Measurements from ENCODE around the gene MPI.
"Not testable (repeated sequence)": the region's sequence is repeated elsewhere in the genome, so short reads cannot be mapped to it uniquely, and the experiment has no call there.

Gene MPI

DNA sequence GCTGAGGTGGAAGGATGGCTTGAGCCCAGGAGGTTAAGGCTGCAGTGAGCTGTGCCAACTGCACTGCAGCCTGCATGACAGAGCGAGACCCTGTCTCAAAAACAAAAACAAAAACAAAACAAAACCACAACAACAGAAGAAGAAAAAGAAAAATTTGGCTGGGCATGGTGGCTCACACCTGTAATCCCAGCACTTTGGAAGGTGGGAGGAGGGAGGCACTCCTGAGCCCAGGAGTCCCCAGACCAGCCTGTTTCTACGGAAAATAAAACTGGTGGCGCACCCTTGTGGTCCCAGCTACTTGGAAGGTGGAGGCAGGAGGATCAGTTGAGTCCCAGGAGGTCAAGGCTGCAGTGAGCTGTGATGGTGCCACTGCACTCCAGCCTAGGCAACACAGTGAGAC lies 45.4 kb downstream of the MPI start:
- H3K4me1 ChIP-seq (ENCODE audit: control insufficient read depth, insufficient read depth, low read length, poor library complexity, severe bottlenecking); H3K4me3 ChIP-seq (ENCODE audit: extremely low read depth, insufficient read depth, low read length, poor library complexity, severe bottlenecking); H3K9me3 ChIP-seq (ENCODE audit: control insufficient read depth, low read length); H3K27ac ChIP-seq (ENCODE audit: low read depth, low read length, severe bottlenecking): not testable (repeated sequence)
- no CpG with 5 or more reads among the region's 3 CpGs for WGBS, 2 experiments (ENCODE audit: insufficient coverage in 2 of 2)
- H3K36me3 ChIP-seq (ENCODE audit: control insufficient read depth, insufficient read depth, low read length), result peaks cover 37% of the 10 kb centered on the region

DNA sequence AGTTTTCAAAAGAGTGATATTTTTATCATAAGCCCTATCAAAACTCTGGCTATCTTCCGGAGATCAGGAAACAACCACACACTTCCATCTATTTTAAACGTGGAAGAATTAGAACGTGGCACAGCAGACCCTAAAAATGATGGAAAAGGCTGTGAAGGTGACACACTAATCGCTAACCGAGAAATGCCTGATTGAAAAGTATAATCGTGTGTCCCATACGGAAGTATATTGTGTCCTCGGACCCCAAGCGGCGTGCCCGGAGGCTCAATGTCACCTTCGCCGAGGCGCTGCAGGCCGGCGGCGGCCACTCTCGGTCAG lies 47.4 kb downstream of the MPI start:
- Histone ChIP-seq H3K4me3 (ENCODE audit: extremely low read depth, insufficient read depth, low read length, poor library complexity, severe bottlenecking) (peak overlapping the region; percentile 92), H3K9me3 (ENCODE audit: control insufficient read depth, low read length) (no peaks in the 10 kb centered on the region), H3K36me3 (ENCODE audit: control insufficient read depth, insufficient read depth, low read length) (peaks cover 18% of the 10 kb centered on the region), H3K4me1 (ENCODE audit: control insufficient read depth, insufficient read depth, low read length, poor library complexity, severe bottlenecking) (no peaks in the 10 kb centered on the region), H3K27ac (ENCODE audit: low read depth, low read length, severe bottlenecking) (peak overlapping the region; percentile 91)
- 0 to 1% methylated on average over 15 to 17 of the region's 18 CpGs for WGBS, 2 experiments (ENCODE audit: insufficient coverage in 2 of 2)

DNA sequence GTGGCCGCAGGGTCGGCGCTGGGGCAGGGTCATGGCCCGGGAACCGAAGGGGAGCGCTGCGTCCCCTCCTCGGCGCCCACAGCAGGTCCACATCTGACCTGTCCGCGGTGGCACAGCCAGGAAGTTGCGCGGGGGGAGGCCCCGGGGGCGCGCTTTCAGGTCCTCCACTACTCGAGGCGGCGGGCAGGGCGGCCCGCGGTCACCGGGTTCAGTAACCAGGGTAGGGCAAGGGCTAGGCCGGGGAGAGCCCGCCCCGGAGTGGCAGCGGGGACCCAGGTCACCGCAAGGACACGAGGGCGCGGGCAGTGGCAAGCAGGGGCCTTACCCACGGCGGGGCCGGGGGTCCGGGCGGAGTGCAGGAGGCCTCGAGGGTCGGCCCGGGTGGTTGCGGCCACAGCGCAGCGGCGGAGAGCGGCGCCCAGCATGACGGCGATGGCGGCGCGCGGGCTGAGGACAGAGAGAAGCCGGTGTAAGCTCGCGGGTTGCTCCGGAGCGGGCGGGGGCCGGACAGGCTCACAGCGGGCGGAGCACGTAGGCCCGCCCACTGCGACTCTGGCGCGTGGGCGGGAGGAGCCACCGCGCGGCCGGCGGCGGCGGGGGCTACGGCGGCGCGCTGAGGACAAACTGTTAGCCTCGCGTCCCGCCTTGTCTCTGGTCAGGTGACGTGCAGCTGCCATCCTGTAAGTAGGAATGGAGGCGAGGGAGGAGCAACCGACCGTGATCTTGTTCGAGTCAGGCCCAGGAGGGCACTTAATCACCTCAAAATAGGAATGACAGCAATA lies 47.9 kb downstream of the MPI start, which contains the start of gene COX5A:
Gene COX5A (minus strand): TSS at position 484 of the 782 bp plus-strand sequence. CDS start 59 bp downstream, at position 425.
- no peaks in the 10 kb centered on the region for H3K9me3 ChIP-seq (ENCODE audit: control insufficient read depth, low read length)
- H3K36me3 ChIP-seq (ENCODE audit: control insufficient read depth, insufficient read depth, low read length), result peaks cover 17% of the 10 kb centered on the region
- H3K4me1 ChIP-seq (ENCODE audit: control insufficient read depth, insufficient read depth, low read length, poor library complexity, severe bottlenecking), result no peaks in the 10 kb centered on the region
- WGBS, 2 experiments (ENCODE audit: insufficient coverage in 2 of 2), result 0 to 1% methylated on average over 58 to 66 of the region's 85 CpGs
- peak within 1 kb of the TSS; percentile 91 for H3K27ac ChIP-seq (ENCODE audit: low read depth, low read length, severe bottlenecking)
- H3K4me3 ChIP-seq (ENCODE audit: extremely low read depth, insufficient read depth, low read length, poor library complexity, severe bottlenecking), result peak within 1 kb of the TSS; percentile 92

GRCh38 chr15:74950078-74950908 lies 60.5 kb downstream of the MPI start:
- no peak overlapping the region for H3K4me3 ChIP-seq (ENCODE audit: extremely low read depth, insufficient read depth, low read length, poor library complexity, severe bottlenecking)
- 49 to 58% methylated on average over 5 to 6 of the region's 7 CpGs for WGBS, 2 experiments (ENCODE audit: insufficient coverage in 2 of 2)
- no peaks in the 10 kb centered on the region for H3K9me3 ChIP-seq (ENCODE audit: control insufficient read depth, low read length)
- H3K4me1 ChIP-seq (ENCODE audit: control insufficient read depth, insufficient read depth, low read length, poor library complexity, severe bottlenecking), result peaks cover 21% of the 10 kb centered on the region
- H3K36me3 ChIP-seq (ENCODE audit: control insufficient read depth, insufficient read depth, low read length), result no peaks in the 10 kb centered on the region
- H3K27ac ChIP-seq (ENCODE audit: low read depth, low read length, severe bottlenecking), result no peak overlapping the region

GRCh38 chr15:74951006-74951405 lies 61.2 kb downstream of the MPI start:
- Histone ChIP-seq H3K9me3 (ENCODE audit: control insufficient read depth, low read length) (no peaks in the 10 kb centered on the region), H3K4me1 (ENCODE audit: control insufficient read depth, insufficient read depth, low read length, poor library complexity, severe bottlenecking) (peaks cover 24% of the 10 kb centered on the region), H3K36me3 (ENCODE audit: control insufficient read depth, insufficient read depth, low read length) (no peaks in the 10 kb centered on the region), H3K4me3 (ENCODE audit: extremely low read depth, insufficient read depth, low read length, poor library complexity, severe bottlenecking) (no peak overlapping the region), H3K27ac (ENCODE audit: low read depth, low read length, severe bottlenecking) (no peak overlapping the region)
- WGBS, 2 experiments (ENCODE audit: insufficient coverage in 2 of 2), result 78 to 79% methylated on average over 3 of the region's 3 CpGs
